ENCODE measurements around the gene PPM1K.
"Not testable (repeated sequence)": the region's sequence is repeated elsewhere in the genome, so short reads cannot be mapped to it uniquely, and the experiment has no call there.

PPM1K gene

DNA sequence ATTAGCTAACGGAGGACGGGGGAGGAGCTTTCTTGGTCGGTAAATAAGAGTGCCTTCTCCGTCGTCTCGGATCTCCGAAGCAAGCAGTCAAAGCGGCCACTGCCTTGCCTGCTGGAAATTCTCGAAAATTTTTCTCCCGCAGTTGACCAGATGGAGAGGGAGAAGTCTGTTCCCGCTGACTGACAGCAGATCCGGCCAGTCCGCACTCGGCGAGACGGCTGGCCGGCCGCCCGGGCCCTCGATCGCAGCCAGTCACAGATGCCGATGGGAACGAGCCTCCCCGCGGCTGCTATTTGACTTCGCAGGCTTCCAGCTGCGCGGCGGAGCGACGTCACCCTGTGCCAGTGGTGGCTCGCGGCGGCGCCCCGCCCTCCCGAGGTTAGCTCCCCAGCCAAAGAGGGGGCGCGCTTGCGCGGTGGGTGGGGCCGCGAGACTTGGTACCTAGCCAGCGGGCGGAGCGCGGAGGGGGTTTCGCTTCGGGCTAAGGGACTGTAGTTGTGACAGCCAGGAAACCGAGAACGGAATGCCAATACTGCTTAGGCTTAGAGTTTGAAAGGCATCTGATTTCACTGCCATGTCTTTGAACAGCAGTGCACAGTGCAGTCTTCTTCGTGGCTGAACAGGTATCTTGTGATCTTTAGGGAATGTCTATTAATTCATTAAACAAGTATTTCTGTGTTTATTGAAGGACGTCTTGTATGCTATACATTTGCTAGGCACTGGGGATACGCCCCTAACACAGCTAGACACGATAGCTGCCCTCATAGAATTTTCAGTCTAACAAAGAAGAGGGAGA lies at the start of gene PPM1K:
Gene PPM1K (minus strand): TSS at position 123 of the 796 bp plus-strand sequence. CDS start 5,978 bp downstream, outside the sequence.
- peak; percentile 90 to 97 for DNase-seq

DNA sequence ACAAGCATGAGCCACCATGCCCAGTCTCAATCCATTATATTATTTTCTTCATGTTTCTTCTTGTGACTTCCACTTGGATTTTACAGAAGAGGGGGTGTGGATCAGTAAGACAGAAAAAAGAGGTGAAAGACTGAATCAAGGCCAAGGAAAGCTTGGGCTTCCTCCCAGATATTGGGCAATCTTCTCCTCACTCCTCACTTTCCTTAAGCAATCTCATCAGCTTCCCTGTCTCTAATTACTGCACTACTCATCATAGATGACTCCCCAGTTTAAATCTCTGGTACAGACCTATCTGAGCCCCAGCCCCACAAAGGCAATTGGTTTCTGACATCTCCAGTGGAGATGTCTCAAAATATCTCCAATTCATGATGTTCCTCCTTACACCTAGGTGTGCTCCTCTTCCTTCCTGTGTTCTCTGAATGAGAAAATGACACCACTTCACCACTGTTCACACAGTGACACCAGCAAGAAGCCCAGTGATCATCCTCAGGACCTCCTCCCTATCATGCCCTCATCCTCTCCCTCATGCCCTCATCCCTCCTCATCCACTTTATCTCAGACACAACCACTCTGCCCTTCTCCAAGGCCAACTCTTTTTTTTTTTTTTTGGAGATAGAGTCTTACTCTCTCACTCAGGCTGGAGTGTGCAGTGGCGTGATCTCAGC lies 49.5 kb upstream of the PPM1K start:
- no peak for DNase-seq

DNA sequence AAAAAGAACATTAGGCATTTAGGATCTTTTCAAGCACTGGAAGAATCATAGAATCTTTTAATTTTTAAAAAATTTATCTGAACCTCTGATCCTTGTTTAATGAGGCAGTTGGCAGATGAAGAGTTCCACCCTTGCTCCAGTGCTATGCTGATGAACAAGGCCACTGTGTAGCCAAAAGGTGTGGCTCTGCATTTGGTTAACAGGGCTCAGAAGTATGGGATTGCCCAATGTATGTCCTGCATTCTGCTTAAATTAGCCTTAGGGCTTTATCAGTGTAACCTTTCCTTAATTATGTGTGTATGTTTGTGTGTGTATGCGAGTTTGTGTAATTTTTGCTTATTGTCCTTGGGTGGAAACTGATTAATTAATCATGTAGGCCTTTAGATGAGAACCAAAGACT lies 43.3 kb upstream of the PPM1K start:
- no peak for DNase-seq

DNA sequence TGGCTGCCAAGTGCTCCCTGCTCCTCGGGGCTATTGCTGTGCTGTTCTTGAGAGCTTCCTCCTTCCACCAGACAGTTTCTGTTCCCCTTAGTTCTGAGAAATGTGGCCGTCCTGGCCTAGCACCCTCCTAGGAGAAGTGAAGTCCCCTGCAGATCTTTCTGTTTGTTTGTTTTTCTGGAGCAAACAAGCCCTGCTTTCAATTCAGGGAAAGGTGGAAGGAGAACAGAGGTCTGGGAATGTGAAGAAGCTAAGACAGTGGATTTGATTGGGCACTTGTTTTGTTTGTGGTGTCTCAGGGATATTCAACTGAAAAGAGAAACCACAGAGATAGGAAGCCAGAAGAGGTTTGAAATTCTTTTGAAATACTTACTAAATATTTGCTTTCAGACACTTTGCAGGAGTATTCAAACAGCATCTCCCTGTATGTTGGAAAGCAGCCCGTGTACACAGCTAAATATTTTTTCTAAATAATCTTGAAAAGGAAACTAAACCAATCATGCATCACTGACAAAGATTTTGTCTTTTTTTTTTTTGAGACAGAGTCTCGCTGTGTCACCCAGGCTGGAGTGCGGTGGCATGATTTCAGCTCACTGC lies 36.5 kb upstream of the PPM1K start:
- no peak for DNase-seq

DNA sequence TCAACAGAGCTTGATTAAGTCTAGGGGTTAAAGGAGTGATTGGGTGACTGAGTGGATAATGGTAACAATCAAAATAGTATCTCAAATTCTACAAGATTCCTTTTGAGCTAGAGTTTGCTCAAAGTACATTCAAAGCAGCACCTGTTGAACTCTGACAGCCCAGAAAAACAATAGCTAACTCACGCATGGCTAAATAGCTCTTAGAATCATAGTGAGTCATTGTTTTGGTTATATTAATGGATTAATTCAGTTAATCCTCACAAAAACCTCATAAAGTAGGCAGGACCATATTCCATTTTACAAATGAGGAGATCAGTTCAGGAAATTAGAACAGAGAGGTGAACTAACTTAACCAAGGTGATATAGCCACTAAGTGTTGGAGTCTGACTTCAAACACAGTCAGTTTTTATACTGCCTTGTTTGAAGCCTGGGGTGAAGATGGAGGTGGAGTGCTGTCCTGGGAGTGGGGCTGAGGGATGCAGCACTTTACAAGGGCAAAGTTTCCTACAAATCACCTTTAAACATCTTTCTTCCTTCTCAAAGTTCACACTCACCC lies 35.9 kb upstream of the PPM1K start:
- no peak for DNase-seq

DNA sequence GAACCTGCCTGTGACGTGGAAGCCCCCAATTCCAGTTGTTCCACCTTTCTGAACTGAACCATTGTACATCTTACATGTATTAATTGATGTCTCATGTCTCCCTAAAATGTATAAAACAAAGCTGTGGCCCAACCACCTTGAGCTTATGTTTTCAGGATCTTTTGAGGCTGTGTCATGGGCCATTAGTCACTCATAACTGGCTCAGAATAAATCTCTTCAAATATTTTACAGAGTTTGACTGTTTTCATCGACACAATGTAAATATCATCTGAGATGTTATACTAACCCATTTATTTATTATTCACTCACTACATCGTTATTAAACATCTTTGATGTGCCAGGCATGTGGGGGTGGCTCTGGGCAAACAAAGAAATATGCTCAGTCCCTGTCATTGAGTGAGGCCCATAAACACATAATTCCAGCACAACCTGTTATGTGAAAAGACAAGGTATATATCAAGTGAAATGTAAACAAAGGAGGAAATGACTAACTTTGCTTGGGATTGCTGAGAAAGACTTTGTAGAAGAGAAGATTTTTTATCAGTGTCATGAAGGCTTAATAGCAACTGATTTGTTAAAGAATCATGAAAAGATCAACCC lies 34.5 kb upstream of the PPM1K start:
- DNase-seq, result no peak

DNA sequence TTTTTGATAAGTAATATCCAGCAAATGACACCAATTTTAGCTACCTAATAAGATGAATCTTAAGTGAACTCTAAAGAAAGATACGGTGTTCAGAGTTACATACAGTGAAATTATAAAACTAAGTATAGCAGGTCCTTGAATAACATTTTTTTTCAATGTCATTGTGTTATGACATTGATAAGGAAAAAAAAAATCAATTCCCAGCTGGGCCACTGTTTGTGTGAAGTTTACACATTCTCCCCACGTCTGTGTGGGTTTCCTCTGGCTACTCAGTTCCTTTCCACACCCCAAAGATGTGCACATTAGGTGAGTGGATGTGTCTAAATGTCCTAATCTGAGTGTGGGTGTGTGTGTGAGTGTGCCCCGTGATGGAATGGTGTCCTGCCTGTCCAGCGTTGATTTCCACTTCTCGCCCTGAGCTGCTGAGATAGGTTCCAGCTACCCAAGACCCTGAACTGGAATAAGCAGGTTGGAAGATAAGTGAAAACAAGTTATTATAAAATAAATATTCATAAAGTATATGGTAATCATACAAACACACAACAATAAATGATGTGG lies 31.2 kb upstream of the PPM1K start:
- no peak for DNase-seq

DNA sequence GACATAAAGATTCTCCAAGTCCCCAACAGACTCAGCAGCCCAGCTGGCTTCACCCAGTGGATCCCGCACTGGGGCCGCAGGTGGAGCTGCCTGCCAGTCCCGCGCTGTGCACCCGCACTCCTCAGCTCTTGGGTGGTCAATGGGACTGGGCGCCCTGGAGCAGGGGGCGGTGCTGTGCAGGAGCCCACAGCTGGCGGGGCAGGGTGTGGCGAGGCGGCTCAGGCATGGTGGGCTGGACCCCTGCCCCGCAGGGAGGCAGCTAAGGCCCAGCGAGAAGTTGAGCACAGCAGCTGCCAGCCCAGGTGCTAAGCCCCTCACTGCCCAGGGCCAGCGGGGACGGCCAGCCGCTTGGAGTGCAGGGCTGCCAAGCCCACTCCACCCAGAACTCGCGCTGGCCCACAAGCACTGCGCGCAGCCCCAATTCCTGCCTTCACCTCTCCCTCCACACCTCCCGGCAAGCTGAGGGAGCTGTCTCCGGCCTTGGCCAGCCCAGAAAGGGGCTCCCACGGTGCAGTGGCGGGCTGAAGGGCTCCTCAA lies 28.8 kb upstream of the PPM1K start:
- DNase-seq, result not testable (repeated sequence)

DNA sequence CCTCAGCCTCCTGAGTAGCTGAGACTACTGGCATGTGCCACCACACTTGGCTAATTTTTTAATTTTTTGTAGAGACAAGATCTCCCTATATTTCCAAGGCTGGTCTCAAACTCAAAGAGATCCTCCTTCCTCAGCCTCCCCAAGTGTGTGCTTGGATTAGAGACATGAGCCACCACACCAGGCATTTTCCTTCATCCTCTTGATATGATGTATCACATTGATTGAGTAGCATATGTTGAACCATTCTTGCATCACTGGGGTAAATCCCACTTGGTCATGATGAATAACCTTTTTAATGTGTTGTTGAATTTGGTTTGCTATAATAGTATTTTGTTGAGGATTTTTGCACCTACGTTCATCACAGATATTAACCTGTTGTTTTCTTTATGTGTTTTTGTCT lies 24.2 kb upstream of the PPM1K start:
- no peak for DNase-seq

DNA sequence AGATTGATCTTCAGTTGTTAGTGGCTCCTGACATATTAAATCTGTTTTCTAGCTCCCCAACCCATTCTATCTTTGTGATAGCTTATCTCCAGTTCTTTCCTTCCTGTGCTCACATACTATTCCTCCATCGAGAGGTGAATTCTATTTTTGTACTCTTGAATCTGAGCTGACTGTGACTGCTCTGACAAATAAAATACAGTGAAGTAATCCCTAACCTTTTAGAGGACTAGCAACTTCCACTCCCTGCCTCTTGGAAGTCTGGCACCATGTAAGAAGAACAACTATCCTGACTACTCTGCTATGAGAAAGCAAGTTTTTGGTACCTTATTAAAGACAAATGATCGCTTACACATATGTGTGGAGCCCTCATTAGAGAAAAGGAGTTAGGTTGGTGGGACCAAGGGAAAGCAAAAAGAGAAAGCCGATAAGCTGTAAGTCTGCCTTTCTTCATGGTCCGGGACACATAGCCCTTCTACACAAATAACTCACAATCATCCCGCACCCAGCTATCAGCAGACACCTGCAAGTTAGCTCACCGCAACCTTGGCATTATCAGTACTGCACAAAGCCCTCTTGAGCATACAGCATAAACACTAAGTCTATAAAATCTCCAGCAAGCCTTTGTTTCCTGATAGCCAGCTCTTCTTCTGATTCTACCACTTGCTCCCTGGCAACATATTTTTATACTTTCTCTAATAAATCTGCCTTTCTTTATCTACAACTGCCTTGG lies 13.5 kb upstream of the PPM1K start:
- DNase-seq, result no peak

DNA sequence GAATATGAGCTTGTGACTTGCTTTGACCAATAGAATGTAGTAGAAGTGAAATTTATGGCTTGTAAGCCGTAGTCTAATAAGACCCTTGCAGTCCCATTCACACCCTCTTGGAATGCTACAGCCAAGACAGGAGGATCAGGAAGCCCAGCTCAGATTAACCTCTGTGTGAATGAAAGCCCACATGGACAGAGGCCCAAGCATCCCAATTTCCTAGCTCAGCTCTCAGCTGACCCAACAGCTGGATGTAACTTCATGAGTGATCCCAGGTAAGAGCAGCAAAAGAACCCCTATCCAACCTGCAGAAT lies 12.8 kb upstream of the PPM1K start:
- no peak for DNase-seq

DNA sequence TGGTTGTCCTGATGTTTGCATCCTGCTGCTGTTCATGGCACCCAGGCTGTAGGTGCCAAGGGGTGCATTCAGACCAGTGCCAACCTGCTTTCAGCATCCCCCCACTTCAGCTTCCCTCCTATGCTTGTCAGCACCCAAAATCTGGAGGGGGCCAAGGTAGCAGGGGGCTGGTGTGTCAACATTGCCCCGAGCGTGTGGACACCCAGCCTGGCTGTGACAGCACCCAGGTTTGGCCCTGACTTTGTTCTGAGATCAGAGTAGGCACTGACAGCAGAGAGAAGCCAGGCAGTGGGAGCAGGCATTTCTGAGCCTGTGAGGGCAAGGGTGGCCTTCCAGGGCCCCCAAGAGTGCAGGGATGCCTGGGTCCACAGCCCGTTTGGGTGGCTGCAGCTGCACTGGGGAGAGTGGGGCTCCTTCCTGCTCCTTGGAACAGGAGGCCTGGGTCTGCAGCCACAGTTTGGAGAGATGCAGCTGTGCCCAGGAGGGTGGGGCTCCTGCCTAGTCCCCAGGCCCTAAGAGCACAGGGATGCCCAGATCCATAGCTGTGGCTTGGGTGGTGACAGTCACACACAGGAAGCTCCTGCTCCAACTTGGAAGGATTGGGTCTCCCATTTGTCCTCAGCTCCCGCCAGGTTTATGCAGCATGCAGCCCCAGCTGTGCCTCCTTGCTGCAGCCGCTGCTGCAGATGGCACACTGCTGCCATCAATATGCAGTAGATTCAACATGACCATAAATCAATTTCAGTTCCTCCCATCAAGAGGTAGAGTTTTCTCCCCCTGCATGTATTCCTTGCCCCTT lies 12.3 kb upstream of the PPM1K start:
- no peak for DNase-seq

DNA sequence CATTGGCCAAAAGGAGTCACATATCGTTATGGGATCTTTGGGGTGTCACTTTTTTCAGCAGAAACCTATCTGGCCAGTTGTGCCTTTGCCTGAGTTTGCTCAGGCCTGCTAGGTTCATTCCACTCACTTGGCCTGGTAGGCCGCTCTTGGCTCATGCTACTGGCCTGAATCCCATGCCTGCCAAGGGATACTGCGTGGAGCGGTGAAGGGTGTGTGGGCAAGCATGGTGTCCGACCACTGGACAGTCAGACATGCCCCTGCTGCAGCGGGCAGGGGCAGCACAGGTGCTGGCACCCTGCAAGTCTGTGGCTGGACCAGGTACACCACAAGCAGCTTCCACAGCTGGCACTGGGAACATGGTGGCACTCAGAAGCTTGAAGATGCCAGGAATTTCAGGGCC lies 11.3 kb upstream of the PPM1K start:
- DNase-seq, result no peak

DNA sequence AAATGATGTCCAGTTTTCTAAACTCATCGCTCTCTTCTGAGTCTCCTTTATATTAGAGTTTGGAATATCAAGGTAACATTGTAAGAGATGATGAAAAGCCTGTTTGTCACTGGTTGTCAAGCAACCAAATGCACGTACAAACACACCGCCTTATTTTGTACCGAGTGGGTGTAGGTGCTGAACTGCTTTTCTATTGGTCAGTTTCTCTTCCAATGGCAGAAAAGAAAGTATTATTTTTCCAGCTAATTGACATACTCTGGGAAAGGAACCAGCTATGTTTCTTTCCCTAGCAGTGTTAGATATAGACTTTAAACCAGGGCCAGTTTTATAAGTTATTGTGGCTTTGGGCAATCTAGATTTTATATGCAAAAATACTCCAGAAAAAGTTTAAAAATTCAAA lies 6.6 kb upstream of the PPM1K start:
- no peak for DNase-seq

DNA sequence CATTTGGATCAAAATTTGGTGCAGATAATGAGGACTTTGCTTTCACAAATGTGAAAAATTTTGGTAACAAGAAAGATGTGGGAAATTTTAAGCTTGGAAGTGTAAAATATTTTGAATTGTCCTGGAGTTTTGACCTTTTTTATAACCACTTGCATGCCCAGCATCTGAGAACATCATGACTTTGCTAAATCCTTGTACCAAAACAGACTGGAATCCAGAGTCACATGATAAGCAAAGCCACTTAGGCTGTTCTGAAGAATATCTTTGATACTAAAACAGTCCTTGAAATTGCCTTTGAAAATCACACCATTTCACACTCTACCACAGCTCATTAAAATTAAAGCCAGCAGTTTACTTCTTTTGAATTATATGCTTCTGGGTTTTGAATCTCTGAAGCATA lies 2.5 kb upstream of the PPM1K start:
- DNase-seq, result no peak

DNA sequence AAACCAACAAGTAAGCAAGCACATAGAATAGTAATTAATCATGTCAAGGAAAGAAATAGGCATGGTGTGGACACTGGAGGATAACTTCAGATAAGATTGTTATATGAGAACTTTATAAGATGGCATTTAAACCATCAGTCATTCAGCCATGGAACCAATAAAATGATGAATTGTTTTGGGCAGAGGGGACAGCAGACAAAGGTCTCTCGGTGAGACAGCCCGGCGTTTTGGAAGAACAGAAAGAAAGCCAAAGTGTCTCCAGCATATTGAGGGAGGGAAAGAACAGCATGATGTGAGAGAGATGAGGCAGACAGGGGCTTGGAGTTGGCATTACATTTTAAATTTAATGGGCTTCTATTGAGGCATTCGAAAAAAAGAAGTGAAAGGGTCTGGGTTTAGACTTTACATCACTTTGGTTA lies 883 bp upstream of the PPM1K start:
- no peak for DNase-seq

DNA sequence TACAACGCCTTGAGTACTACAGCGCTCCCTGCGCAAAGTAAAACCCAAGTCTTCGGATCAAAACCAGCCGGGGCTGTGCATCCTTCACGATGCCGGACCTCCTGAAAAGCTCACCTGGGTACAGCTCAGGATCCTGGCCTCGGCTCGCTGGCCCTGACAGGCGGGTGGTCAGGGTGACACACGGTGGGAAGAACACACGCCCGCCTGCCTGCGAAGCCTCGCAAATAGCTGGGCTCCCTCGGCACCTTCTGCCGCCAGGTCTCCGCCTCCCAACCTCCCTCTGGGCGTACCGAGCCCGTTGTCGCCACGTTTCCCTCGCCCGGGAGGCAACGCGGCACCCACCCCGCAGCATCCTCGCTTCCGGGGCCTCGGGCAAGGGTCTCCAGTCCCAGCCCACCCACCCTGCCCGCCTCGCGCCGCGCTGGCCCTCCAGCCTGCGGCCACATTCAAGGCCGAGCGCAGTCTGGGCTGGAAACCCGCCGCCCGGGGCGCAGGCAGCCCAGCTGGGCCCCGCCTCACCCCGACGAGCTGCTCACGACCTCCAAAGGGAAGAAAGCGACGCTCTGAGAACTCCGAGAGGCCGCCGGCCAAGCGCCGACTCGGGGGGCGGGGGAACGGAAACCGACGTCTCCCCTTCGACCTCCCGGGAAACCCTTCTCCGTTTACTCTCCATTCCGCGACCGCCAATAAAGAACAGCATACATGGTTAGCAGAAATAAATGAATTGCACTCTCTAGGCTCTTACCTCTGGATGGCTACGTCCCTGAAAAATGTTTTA lies 511 bp downstream of the PPM1K start:
- peak in 1 of 2 experiments; percentile 59 for DNase-seq

DNA sequence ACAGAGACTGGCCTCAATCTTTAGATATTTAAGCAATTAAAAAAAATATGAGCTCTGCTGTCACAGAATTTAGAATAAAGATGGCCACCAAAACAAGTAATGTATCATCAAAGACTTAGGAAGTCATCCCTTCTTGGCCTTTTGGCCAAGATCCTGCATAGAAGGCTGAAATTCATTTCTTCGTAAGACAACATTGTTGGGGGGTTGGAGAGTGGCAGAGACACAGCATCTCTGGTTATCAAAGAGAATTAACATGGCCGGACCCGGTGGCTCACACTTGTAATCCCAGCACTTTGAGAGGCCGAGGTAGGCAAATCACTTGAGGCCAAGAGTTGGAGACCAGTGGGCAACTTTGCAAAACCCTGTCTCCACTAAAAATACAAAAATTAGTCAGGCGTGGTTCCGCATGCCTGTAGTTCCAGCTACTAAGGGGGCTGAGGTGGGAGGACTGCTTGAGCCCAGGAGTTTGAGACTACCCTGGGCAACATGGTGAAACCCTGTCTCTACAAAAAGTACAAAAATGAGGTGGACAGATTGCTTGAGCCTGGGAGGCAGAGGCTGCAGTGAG lies 4.0 kb downstream of the PPM1K start:
- no peak for DNase-seq

DNA sequence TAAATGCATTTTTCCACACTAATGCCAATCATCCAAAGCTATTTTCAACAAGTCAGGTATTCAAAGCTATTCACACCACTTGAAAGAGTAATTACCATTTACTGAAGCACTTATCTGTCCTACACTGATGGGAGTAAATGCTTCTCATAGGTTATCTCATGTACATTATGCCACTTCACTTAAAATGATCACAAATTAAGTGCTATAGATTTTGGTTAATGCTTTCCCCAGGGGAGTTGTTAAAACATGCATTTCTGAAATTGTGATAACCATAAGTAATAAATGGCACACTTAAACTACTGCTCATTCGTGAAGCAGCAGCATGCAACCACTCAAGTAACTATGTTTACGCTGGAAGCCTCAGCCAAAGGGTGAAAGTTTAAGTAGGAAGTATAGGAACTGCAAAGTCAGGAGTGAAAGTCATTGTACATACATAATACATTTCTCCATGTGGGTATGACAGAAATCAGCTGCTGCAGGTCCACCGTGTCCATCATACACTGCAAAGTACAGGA lies 6.6 kb downstream of the PPM1K start:
- no peak for DNase-seq

All from NCI-H1930 (cell line).